OCI-LY7 (cell line): Measurements from ENCODE around the gene RELCH.

Experiments used
- EZH2phosphoT487 ChIP-seq: fragments of 200-600 bp; sonication (generic); IDR thresholded peaks from 2 replicates; pipeline ENCODE4 v1.6.1; 2018; ENCODE audit warnings: low read depth, borderline replicate concordance, mild to moderate bottlenecking, mixed run types, antibody characterized with exemption, low read length, moderate library complexity, mixed read lengths
- TF ChIP-seq, protein P1 (sequence below): fragments of 200-600 bp; sonication (generic); conservative IDR thresholded peaks from 2 replicates; pipeline ENCODE4 v1.5.1; 2014; ENCODE audit warnings: mild to moderate bottlenecking, antibody characterized with exemption, low read length, moderate library complexity, mixed read lengths

DNA sequence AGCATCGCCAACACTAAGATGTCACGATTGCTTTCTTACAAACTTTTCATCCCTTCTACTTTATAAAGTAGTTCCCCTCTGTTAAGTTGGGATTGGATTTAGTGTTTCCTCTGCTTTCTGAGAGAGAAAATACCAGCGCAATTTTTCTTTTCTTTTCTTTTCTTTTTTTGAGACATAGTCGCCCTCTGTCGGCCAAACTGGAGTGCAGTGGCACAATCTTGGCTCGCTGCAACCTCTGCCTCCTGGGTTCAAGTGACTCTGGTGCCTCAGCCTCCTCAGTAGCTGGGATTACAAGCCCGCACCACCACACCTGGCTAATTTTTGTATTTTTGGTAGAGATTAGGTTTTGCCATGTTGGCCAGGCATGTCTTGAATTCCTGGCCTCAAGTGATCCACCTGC, 9.0 kb downstream of the RELCH start:
- TF ChIP-seq, protein P1, sequence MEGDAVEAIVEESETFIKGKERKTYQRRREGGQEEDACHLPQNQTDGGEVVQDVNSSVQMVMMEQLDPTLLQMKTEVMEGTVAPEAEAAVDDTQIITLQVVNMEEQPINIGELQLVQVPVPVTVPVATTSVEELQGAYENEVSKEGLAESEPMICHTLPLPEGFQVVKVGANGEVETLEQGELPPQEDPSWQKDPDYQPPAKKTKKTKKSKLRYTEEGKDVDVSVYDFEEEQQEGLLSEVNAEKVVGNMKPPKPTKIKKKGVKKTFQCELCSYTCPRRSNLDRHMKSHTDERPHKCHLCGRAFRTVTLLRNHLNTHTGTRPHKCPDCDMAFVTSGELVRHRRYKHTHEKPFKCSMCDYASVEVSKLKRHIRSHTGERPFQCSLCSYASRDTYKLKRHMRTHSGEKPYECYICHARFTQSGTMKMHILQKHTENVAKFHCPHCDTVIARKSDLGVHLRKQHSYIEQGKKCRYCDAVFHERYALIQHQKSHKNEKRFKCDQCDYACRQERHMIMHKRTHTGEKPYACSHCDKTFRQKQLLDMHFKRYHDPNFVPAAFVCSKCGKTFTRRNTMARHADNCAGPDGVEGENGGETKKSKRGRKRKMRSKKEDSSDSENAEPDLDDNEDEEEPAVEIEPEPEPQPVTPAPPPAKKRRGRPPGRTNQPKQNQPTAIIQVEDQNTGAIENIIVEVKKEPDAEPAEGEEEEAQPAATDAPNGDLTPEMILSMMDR = no peak
- TF ChIP-seq EZH2phosphoT487 = no peak
